Coronary artery (tissue), 2 donors: ENCODE data around the gene TCF12.

Experiments
- DNase-seq: peaks from one replicate; pipeline ENCODE4 v3.0.0-alpha.2; 2017; ENCODE audit warnings: low spot score
- H3K27ac ChIP-seq, 2 donors: fragments of 200-600 bp; sonication (generic); one replicate each; pipeline ENCODE4 v1.5.1; 2016 to 2019
- H3K4me3 ChIP-seq: fragments of 200-600 bp; sonication (generic); 2 replicates; pipeline ENCODE4 v1.5.1; 2016; ENCODE audit warnings: mild to moderate bottlenecking, moderate library complexity
- CTCF ChIP-seq: fragments of 200-600 bp; sonication (generic); IDR thresholded peaks from one replicate; pipeline ENCODE4 v1.5.1; 2019; ENCODE audit warnings: antibody characterized with exemption

The TCF12 gene

GRCh38 chr15:57236561-57237300 is 318.3 kb downstream of the TCF12 start:
- TF ChIP-seq CTCF = no peak
- Histone ChIP-seq H3K4me3 (no peak overlapping the region), H3K27ac (no peak overlapping the region)
- no peak for DNase-seq

GRCh38 chr15:57237301-57237642 is 318.8 kb downstream of the TCF12 start:
- Histone ChIP-seq H3K4me3 (no peak overlapping the region), H3K27ac (no peak overlapping the region)
- no peak for DNase-seq
- TF ChIP-seq CTCF = no peak

GRCh38 chr15:57237676-57238075 is 319.2 kb downstream of the TCF12 start:
- no peak overlapping the region for H3K27ac ChIP-seq
- TF ChIP-seq CTCF = no peak
- no peak for DNase-seq
- H3K4me3 ChIP-seq = no peak overlapping the region

- DNase-seq = no peak
- no peak overlapping the region for H3K4me3 ChIP-seq
- no peak overlapping the region for H3K27ac ChIP-seq
- no peak for TF ChIP-seq CTCF
Observed at GRCh38 chr15:57245130-57245529, 326.7 kb downstream of the TCF12 start.

GRCh38 chr15:57245714-57246113 is 327.3 kb downstream of the TCF12 start:
- TF ChIP-seq CTCF = no peak
- H3K4me3 ChIP-seq = no peak overlapping the region
- DNase-seq = no peak
- H3K27ac ChIP-seq = no peak overlapping the region

- Histone ChIP-seq H3K27ac (no peak overlapping the region), H3K4me3 (no peak overlapping the region)
- no peak for TF ChIP-seq CTCF
- no peak for DNase-seq
Observed at GRCh38 chr15:57248074-57248473, 329.6 kb downstream of the TCF12 start.

- TF ChIP-seq CTCF = no peak
- Histone ChIP-seq H3K27ac (no peak overlapping the region), H3K4me3 (no peak overlapping the region)
- DNase-seq = no peak
Observed at GRCh38 chr15:57251308-57251707, 332.9 kb downstream of the TCF12 start.
